ENCODE measurements around the gene NTRK1. TPM values are rescaled to one million over a fixed set of nuclear protein-coding genes. Genes with fewer than 3 reads are reported as not detected.

NTRK1 gene
- polyA plus RNA-seq, 1 donor = 1.1 TPM

GRCh38 chr1:156899956-156900718, 39.5 kb downstream of the NTRK1 start:
- no peak for DNase-seq

GRCh38 chr1:156900896-156901589, 40.4 kb downstream of the NTRK1 start:
- DNase-seq = no peak

- no peak for DNase-seq
Observed at GRCh38 chr1:156901590-156901900, 40.9 kb downstream of the NTRK1 start.

DNA sequence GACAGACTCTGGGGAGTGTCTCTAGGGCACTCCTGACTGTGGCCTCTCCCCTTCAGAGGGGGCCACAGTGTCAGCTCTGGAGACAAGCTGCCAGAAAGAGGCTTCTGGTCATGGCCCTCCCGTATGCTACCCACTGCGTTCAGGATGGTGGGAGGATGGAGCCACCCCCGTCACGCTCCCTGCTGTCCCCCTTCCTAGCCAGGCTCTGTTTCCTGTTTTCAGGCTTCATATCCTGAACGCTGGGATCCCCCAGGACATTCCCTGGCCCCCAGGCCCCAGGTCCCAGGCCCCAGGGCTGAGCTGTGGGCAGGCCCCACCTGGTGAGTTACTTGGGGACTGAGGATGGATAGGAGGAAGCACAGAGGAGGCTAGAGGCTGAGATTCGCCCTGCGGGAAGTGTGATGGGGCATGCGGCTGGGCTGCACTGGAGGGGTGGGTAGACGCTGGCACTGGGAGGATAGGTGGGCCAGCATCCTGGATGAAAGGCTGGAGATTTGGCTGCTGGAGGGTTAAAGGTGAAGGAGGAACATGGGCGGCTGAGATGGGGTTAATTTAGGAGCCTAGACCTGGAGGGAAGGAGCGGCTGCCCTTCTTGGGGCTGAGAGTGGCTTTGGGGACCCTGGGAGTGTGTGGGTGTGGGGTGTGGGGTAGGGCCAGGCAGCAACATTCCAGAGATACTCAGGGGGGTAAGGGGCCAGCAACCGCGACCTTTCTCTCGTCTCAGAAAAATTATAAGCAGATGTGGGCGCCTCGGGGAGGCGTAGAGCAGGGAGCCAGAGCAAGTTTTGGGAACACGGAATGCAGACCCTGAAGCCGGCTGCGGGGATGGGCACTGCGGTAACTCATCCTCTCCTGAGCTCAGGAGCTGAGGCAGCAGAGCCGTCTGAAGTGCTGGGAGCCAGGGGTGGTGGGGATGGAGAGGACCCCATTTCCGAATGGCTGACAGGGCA, 41.6 kb downstream of the NTRK1 start:
- no peak for DNase-seq

- DNase-seq = no peak
Observed at GRCh38 chr1:156903328-156904091, 42.8 kb downstream of the NTRK1 start.

DNA sequence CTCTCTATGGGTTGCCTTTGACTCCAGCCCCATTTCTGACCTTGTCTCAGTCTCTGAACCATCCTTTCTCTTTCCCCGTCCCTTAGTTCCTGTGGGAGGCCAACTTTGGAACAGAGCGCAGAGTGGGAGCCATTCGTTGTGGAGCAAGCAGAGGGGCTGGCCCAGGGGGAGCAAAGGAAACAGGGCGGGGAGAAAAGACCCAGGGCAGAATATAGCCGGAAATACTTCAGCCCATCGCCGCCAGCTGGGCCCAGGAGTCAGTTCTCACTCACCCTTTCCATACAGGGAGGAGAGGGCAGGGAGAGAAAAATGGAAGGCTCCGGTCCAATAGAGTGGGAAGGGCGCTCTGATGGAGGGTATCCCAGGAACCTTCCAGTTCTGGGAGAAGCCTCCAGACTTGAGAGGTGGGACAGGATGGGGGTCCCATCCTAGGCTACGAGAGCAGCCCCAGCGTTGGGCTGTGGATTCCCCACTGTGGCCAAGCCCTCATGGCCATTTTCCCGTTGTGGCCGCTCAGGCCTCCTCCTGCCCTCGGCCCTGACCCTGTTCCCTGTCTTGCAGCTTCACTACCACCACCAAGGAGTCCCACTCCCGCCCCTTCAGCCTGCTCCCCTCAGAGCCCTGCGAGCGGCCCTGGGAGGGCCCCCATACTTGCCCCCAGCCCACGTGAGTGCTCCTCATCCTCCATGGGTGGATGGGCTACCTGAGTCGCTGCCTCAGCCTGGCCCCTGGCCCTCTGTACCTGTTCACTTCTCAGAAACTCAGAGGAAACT, 43.7 kb downstream of the NTRK1 start:
- DNase-seq = no peak

DNA sequence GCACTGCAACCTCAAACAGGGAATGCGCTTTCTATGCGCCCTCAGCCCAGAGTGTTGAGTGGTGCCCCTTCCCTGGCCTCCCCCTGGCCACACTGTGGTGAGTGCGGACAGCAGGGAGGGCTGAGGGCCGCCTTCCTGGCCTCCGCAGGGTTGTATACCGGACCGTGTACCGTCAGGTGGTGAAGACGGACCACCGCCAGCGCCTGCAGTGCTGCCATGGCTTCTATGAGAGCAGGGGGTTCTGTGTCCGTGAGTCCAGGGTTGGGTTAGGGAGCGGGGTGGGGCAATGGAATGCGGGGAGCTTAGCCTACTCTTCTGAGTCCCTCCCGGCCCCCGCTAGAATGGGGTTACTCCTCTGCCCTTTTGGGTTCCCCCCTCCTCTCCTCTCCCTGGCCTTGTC, 44.5 kb downstream of the NTRK1 start:
- DNase-seq = no peak

- no peak for DNase-seq
Observed at GRCh38 chr1:156905651-156906050, 45.0 kb downstream of the NTRK1 start.

DNA sequence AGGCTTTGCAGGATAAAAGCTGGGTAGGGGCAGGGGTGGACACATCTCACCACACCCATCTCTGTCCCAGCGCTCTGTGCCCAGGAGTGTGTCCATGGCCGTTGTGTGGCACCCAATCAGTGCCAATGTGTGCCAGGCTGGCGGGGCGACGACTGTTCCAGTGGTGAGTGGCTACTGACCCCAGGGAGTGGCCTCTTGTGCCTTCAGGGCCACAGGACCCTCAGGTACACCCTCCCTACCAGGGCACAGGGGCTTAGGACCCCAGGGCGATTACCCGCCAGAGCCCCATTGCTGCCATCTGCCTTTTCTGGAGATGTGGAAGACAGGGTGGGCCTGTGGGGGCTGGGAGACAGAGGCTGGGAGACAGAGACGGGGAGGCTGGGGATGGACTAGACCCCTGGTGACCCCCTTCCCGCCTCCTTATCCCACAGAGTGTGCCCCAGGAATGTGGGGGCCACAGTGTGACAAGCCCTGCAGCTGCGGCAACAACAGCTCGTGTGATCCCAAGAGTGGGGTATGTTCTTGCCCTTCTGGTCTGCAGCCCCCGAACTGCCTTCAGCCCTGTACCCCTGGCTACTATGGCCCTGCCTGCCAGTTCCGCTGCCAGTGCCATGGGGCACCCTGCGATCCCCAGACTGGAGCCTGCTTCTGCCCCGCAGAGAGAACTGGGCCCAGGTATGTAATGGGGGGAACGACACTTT, 45.7 kb downstream of the NTRK1 start:
- no peak for DNase-seq

GRCh38 chr1:156908541-156908940, 47.9 kb downstream of the NTRK1 start:
- DNase-seq = no peak

DNA sequence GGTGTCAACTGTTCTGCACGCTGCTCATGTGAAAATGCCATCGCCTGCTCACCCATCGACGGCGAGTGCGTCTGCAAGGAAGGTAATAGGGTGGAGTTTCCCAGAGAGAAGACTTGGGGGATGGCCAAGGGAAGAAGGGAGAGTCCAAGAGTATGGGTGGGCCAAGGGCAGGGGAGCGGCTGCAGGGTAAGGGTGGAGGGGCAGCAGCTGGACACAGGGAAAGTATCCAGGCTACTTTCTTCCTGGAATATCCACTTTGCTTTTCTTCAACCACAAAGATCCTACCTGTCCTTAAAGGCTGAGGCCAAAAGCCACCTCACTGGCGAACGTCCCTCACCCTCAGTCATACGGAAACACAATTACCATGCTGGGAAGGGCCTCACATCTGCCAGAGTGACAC, 48.3 kb downstream of the NTRK1 start:
- DNase-seq = no peak

DNA sequence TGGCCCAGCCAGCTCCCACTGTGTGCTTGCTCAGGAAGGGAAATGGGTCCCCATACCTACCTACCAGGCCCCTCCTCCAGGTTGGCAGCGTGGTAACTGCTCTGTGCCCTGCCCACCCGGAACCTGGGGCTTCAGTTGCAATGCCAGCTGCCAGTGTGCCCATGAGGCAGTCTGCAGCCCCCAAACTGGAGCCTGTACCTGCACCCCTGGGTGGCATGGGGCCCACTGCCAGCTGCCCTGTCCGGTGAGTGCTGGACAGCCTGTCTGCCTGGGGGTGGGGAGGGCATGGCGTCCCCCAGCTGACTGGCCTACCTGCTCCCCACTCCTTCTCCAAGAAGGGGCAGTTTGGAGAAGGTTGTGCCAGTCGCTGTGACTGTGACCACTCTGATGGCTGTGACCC, 49.0 kb downstream of the NTRK1 start:
- no peak for DNase-seq

GRCh38 chr1:156910309-156910782, 49.7 kb downstream of the NTRK1 start:
- no peak for DNase-seq

- DNase-seq = no peak
Observed at GRCh38 chr1:156911577-156912298, 51.1 kb downstream of the NTRK1 start.

DNA sequence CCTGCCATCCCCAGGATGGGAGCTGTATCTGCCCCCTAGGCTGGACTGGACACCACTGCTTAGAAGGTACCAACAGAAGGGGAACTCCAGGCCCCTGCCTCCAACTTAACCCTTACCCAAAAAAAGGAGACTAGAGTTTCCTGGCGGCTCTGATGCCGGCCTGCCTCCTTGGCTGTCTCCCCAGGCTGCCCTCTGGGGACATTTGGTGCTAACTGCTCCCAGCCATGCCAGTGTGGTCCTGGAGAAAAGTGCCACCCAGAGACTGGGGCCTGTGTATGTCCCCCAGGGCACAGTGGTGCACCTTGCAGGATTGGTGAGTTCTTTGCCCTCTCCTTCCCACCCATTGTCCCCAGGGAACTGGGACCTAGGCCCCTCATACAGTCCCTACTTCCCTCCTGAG, 51.6 kb downstream of the NTRK1 start:
- no peak for DNase-seq

DNA sequence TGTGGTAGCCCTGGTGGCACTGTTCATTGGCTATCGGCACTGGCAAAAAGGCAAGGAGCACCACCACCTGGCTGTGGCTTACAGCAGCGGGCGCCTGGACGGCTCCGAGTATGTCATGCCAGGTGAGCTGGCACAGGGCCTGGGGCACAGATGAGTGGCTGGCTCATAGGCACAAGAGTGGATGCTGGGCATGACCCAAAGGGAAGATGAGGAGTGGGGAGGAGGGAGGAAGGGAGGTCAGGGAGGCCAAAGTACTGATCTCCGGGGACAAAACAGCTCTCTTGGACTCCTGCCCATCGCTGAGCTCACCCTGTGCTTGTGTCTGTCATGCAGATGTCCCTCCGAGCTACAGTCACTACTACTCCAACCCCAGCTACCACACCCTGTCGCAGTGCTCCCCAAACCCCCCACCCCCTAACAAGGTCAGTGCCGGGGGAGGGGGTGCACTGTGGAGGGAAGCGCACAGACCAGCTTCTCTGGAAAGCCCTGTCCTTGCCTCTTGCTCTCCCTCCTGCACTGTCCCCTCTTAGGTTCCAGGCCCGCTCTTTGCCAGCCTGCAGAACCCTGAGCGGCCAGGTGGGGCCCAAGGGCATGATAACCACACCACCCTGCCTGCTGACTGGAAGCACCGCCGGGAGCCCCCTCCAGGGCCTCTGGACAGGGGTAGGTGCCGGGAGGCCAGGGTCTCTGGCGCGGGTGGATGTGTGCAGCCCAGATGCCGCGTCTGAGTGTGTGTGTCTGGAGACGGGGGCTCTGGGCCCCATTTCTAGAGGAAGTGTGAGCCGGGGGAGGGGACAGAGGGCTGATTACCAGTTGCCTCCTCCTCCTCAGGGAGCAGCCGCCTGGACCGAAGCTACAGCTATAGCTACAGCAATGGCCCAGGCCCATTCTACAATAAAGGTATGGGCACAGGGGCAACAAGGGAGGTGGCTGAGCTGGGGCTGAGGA, 52.5 kb downstream of the NTRK1 start:
- no peak for DNase-seq

- no peak for DNase-seq
Observed at GRCh38 chr1:156913809-156914387, 53.2 kb downstream of the NTRK1 start.

DNA sequence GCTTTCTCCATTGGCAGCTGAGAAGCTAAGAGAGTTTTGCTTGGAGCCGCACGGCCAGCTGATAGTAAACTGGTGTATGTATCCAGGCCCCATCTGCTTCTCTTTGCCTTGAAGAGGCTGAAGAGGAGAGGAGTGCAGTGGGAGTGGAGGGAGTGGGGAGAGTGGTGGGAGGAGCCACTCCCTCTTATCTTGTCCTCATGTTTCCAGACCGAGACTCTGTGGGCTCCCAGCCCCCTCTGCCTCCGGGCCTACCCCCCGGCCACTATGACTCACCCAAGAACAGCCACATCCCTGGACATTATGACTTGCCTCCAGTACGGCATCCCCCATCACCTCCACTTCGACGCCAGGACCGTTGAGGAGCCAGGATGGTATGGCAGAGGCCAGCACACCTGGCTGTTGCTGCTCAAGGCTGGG, 53.8 kb downstream of the NTRK1 start:
- no peak for DNase-seq
